ENCODE data around the gene RS1. TPM values are rescaled to one million over a fixed set of nuclear protein-coding genes. Genes with fewer than 3 reads are reported as not detected.

Gene RS1
- total RNA-seq, 4 donors from 2014 or later: not detected

- no peak for TF ChIP-seq POLR2A (IDR thresholded peaks at IDR 0.05)
- TF ChIP-seq, protein P1, sequence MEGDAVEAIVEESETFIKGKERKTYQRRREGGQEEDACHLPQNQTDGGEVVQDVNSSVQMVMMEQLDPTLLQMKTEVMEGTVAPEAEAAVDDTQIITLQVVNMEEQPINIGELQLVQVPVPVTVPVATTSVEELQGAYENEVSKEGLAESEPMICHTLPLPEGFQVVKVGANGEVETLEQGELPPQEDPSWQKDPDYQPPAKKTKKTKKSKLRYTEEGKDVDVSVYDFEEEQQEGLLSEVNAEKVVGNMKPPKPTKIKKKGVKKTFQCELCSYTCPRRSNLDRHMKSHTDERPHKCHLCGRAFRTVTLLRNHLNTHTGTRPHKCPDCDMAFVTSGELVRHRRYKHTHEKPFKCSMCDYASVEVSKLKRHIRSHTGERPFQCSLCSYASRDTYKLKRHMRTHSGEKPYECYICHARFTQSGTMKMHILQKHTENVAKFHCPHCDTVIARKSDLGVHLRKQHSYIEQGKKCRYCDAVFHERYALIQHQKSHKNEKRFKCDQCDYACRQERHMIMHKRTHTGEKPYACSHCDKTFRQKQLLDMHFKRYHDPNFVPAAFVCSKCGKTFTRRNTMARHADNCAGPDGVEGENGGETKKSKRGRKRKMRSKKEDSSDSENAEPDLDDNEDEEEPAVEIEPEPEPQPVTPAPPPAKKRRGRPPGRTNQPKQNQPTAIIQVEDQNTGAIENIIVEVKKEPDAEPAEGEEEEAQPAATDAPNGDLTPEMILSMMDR (IDR thresholded peaks at IDR 0.05): no peak
- intact Hi-C loops (cut with DNase I; ENCODE audit: low total_unique reads): no loop called here
- 85 to 88% methylated on average over 15 of the region's 15 CpGs for WGBS, 2 donors
- DNase-seq (ENCODE audit: low spot score in 2 of 2): no peak
- H3K4me3 ChIP-seq (ENCODE audit: low read depth, poor library complexity, severe bottlenecking): no peak overlapping the region
Measured at GRCh38 chrX:18666614-18667013, 5.3 kb downstream of the RS1 start.

- intact Hi-C loops (cut with DNase I; ENCODE audit: low total_unique reads): no loop called here
- no peak for TF ChIP-seq POLR2A (IDR thresholded peaks at IDR 0.05)
- TF ChIP-seq, protein P1 (IDR thresholded peaks at IDR 0.05): no peak
- no peak for DNase-seq (ENCODE audit: low spot score in 2 of 2)
- 87 to 94% methylated on average over 8 of the region's 8 CpGs for WGBS, 2 donors
- no peak overlapping the region for H3K4me3 ChIP-seq (ENCODE audit: low read depth, poor library complexity, severe bottlenecking)
Measured at GRCh38 chrX:18664947-18665346, 7.0 kb downstream of the RS1 start.

GRCh38 chrX:18661273-18661672 is 10.6 kb downstream of the RS1 start:
- H3K4me3 ChIP-seq (ENCODE audit: low read depth, poor library complexity, severe bottlenecking): no peak overlapping the region
- whole genome bisulfite sequencing, 2 donors: 72 to 80% methylated on average over 7 to 12 of the region's 12 CpGs
- no peak for DNase-seq (ENCODE audit: low spot score in 2 of 2)
- intact Hi-C loops (cut with DNase I; ENCODE audit: low total_unique reads): no loop called here
- no peak for TF ChIP-seq POLR2A (IDR thresholded peaks at IDR 0.05)
- TF ChIP-seq, protein P1 (IDR thresholded peaks at IDR 0.05): no peak

DNA sequence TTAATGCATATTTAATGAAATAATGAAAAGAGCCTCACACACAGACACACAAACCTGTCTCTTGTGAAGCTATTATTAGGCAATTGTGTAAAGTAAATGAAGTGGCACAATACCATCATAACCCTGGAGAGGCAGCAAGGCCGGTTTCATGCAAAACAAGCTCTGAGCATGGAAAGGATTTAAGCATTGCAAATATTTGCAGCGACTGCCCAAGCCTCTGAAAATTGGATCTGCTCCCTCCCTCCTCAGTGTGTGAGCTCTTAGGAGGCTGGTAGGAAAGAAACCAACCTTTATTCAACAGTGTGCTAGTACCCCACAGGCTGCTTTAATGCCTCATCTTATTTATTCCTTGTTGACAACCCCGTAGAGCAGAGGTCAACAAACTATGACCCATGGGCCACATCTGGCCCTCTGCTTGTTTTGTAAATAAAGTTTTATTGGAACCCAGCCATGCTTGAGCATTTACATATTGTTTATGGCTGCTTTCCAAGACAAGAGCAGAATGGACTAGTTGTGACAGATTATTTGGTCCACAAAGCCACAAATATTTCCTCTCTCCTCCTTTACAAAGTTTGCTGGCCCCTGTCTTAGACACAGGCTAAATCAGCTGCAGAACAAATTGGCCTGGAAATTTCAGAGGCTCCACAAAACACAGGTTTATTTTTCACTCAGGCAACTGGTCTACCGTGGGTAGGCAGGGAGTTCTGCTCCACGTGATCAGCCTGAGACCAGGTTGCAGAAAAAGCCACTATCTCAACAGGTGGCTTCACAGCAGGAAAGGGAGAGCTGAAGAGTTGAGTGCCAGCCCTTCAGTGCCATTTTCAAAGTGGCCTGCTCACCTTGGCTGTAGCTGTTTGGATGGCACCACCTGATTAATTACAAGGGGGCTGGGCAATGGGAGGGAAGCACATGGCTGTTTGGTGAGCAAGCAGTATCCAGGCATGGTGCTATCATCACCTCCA is 16.8 kb downstream of the RS1 start:
- DNase-seq (ENCODE audit: low spot score in 2 of 2): no peak
- TF ChIP-seq, protein P1 (IDR thresholded peaks at IDR 0.05): no peak
- no peak overlapping the region for H3K4me3 ChIP-seq (ENCODE audit: low read depth, poor library complexity, severe bottlenecking)
- 43 to 69% methylated on average over 5 of the region's 5 CpGs for WGBS, 2 donors
- intact Hi-C loops (cut with DNase I; ENCODE audit: low total_unique reads): no loop called here

DNA sequence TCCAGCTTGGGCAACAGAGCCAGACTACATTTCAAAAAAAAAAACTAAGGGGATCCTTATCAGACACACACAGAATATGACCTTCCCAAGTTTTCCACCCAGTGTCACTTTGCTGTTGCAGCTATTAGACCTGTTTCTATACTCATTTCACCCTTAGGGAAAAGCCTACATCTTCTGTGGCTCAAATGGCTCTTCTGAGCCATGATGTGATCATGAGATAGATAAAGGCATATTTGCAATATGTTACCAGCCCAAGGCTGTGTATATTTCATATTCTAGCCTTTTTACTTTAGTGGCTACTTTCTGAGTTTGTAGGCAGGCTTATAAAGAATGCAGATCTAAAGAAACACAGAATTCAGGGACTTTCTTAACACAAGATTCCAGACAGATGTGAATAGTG is 19.3 kb downstream of the RS1 start:
- H3K4me3 ChIP-seq (ENCODE audit: low read depth, poor library complexity, severe bottlenecking): no peak overlapping the region
- intact Hi-C loops (cut with DNase I; ENCODE audit: low total_unique reads): no loop called here
- TF ChIP-seq POLR2A (IDR thresholded peaks at IDR 0.05): no peak
- TF ChIP-seq, protein P1 (IDR thresholded peaks at IDR 0.05): no peak
- no peak for DNase-seq (ENCODE audit: low spot score in 2 of 2)
